ENCODE results near the gene TCF7L1.
"Not testable (repeated sequence)": the region's sequence is repeated elsewhere in the genome, so short reads cannot be mapped to it uniquely, and the experiment has no call there.

Gene TCF7L1

GRCh38 chr2:85133751-85134254, 611 bp downstream of the TCF7L1 start:
- DNase-seq (ENCODE audit: low read depth), result no peak

GRCh38 chr2:85134255-85134895, 1.2 kb downstream of the TCF7L1 start:
- no peak for DNase-seq (ENCODE audit: low read depth)

- no peak for DNase-seq (ENCODE audit: low read depth)
These were observed 1.9 kb downstream of the TCF7L1 start for GRCh38 chr2:85134896-85135659.

GRCh38 chr2:85135660-85135914, 2.4 kb downstream of the TCF7L1 start:
- no peak for DNase-seq (ENCODE audit: low read depth)

GRCh38 chr2:85137156-85137555, 4.0 kb downstream of the TCF7L1 start:
- no peak for DNase-seq (ENCODE audit: low read depth)

- DNase-seq (ENCODE audit: low read depth), result no peak
These were observed 10.4 kb downstream of the TCF7L1 start for GRCh38 chr2:85143463-85144082.

GRCh38 chr2:85145116-85145820, 12.1 kb downstream of the TCF7L1 start:
- no peak for DNase-seq (ENCODE audit: low read depth)

GRCh38 chr2:85148190-85148589, 15.0 kb downstream of the TCF7L1 start:
- DNase-seq (ENCODE audit: low read depth), result no peak

GRCh38 chr2:85151026-85151425, 17.8 kb downstream of the TCF7L1 start:
- no peak for DNase-seq (ENCODE audit: low read depth)

- no peak for DNase-seq (ENCODE audit: low read depth)
These were observed 19.7 kb downstream of the TCF7L1 start for GRCh38 chr2:85152895-85153294.

- DNase-seq (ENCODE audit: low read depth), result no peak
These were observed 21.0 kb downstream of the TCF7L1 start for GRCh38 chr2:85154048-85154753.

GRCh38 chr2:85155082-85155481, 21.9 kb downstream of the TCF7L1 start:
- not testable (repeated sequence) for DNase-seq (ENCODE audit: low read depth)

- no peak for DNase-seq (ENCODE audit: low read depth)
These were observed 23.0 kb downstream of the TCF7L1 start for GRCh38 chr2:85156153-85156552.

- DNase-seq (ENCODE audit: low read depth), result no peak
These were observed 23.4 kb downstream of the TCF7L1 start for GRCh38 chr2:85156619-85157018.

- no peak for DNase-seq (ENCODE audit: low read depth)
These were observed 24.2 kb downstream of the TCF7L1 start for GRCh38 chr2:85157345-85157744.

- no peak for DNase-seq (ENCODE audit: low read depth)
These were observed 25.5 kb downstream of the TCF7L1 start for GRCh38 chr2:85158559-85159273.

- no peak for DNase-seq (ENCODE audit: low read depth)
These were observed 26.4 kb downstream of the TCF7L1 start for GRCh38 chr2:85159589-85159988.

GRCh38 chr2:85160966-85161960, 28.1 kb downstream of the TCF7L1 start:
- no peak for DNase-seq (ENCODE audit: low read depth)

- no peak for DNase-seq (ENCODE audit: low read depth)
These were observed 29.6 kb downstream of the TCF7L1 start for GRCh38 chr2:85162746-85163301.

GRCh38 chr2:85163675-85164074, 30.5 kb downstream of the TCF7L1 start:
- DNase-seq (ENCODE audit: low read depth), result no peak
